Right lobe of liver (tissue), 4 donors: ENCODE measurements around the gene BAZ1B.
"Not testable (repeated sequence)": the region's sequence is repeated elsewhere in the genome, so short reads cannot be mapped to it uniquely, and the experiment has no call there.

Experiments
- POLR2A ChIP-seq: fragments of 450-650 bp; IDR thresholded peaks from one replicate; pipeline ENCODE4 v1.6.1; 2017; ENCODE audit warnings: antibody characterized with exemption, mild to moderate bottlenecking
- TF ChIP-seq, protein P1 (sequence below), 4 donors: fragments of 200-600 bp in 3 of 4; fragments of 450-650 bp in 1 of 4; IDR thresholded peaks; one replicate each; pipeline versions ENCODE4 v1.5.1 to v1.8.0; 2016 to 2022; ENCODE audit warnings: antibody characterized with exemption in 4 of 4, mild to moderate bottlenecking in 2 of 4
- donor health status: DM: no; HTN: no; CAD: no.
- donor health status: DM: no; HTN: no; CAD: no.
- donor health status: DM: no; HTN: yes; CAD: no.

DNA sequence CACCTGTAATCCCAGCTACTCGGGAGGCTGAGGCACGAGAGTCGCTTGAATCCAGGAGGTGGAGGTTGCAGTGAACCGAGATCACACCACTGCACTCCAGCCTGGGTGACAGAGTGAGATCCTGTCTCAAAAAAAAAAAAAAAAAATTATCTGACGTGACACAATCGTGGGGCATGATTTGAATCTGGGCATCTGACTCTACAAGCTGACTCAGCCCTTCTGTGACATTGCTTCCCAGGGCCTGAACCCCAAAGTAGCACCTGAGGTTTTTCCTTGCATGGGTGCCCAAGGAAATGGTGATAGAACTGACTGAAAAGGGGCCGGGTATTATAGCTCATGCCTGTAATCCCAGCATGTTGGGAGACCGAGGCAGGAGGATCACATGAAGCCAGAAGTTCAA, 101.5 kb downstream of the BAZ1B start:
- TF ChIP-seq, protein P1, sequence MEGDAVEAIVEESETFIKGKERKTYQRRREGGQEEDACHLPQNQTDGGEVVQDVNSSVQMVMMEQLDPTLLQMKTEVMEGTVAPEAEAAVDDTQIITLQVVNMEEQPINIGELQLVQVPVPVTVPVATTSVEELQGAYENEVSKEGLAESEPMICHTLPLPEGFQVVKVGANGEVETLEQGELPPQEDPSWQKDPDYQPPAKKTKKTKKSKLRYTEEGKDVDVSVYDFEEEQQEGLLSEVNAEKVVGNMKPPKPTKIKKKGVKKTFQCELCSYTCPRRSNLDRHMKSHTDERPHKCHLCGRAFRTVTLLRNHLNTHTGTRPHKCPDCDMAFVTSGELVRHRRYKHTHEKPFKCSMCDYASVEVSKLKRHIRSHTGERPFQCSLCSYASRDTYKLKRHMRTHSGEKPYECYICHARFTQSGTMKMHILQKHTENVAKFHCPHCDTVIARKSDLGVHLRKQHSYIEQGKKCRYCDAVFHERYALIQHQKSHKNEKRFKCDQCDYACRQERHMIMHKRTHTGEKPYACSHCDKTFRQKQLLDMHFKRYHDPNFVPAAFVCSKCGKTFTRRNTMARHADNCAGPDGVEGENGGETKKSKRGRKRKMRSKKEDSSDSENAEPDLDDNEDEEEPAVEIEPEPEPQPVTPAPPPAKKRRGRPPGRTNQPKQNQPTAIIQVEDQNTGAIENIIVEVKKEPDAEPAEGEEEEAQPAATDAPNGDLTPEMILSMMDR (IDR thresholded peaks at IDR 0.05): not testable (repeated sequence)
- not testable (repeated sequence) for TF ChIP-seq POLR2A
